Measurements from ENCODE around the gene GRXCR1.

The GRXCR1 gene

GRCh38 chr4:42895452-42895851, 2.9 kb downstream of the GRXCR1 start:
- H3K9me3 ChIP-seq (ENCODE audit: control insufficient read depth in 2 of 2, low read length in 2 of 2), result no peaks in the 10 kb centered on the region
- no peaks in the 10 kb centered on the region for H3K4me1 ChIP-seq (ENCODE audit: control insufficient read depth, insufficient read depth, low read length)
- peaks cover 0 to 5% of the 10 kb centered on the region in 2 donors for H3K27me3 ChIP-seq (ENCODE audit: control insufficient read depth in 1 of 2, insufficient read depth in 2 of 2, low read length in 2 of 2)
- no peaks in the 10 kb centered on the region for H3K36me3 ChIP-seq (ENCODE audit: control insufficient read depth in 2 of 2, insufficient read depth in 2 of 2, low read length in 2 of 2)
- no peak overlapping the region for H3K27ac ChIP-seq (ENCODE audit: low read length)
- H3K9ac ChIP-seq (ENCODE audit: low read length in 2 of 2), result no peak overlapping the region
- no peak overlapping the region for H3K4me3 ChIP-seq (ENCODE audit: low read length in 2 of 2)

GRCh38 chr4:42904986-42905385, 12.5 kb downstream of the GRXCR1 start:
- Histone ChIP-seq H3K9me3 (ENCODE audit: control insufficient read depth in 2 of 2, low read length in 2 of 2) (no peaks in the 10 kb centered on the region), H3K9ac (ENCODE audit: low read length in 2 of 2) (no peak overlapping the region), H3K27ac (ENCODE audit: low read length) (no peak overlapping the region), H3K4me1 (ENCODE audit: control insufficient read depth, insufficient read depth, low read length) (no peaks in the 10 kb centered on the region), H3K4me3 (ENCODE audit: low read length in 2 of 2) (no peak overlapping the region), H3K27me3 (ENCODE audit: control insufficient read depth in 1 of 2, insufficient read depth in 2 of 2, low read length in 2 of 2) (no peaks in the 10 kb centered on the region), H3K36me3 (ENCODE audit: control insufficient read depth in 2 of 2, insufficient read depth in 2 of 2, low read length in 2 of 2) (no peaks in the 10 kb centered on the region)

GRCh38 chr4:42905591-42905990, 13.1 kb downstream of the GRXCR1 start:
- Histone ChIP-seq H3K27ac (ENCODE audit: low read length) (no peak overlapping the region), H3K9me3 (ENCODE audit: control insufficient read depth in 2 of 2, low read length in 2 of 2) (no peaks in the 10 kb centered on the region), H3K4me3 (ENCODE audit: low read length in 2 of 2) (no peak overlapping the region), H3K27me3 (ENCODE audit: control insufficient read depth in 1 of 2, insufficient read depth in 2 of 2, low read length in 2 of 2) (no peaks in the 10 kb centered on the region), H3K36me3 (ENCODE audit: control insufficient read depth in 2 of 2, insufficient read depth in 2 of 2, low read length in 2 of 2) (no peaks in the 10 kb centered on the region), H3K4me1 (ENCODE audit: control insufficient read depth, insufficient read depth, low read length) (no peaks in the 10 kb centered on the region), H3K9ac (ENCODE audit: low read length in 2 of 2) (no peak overlapping the region)

GRCh38 chr4:42906341-42906740, 13.8 kb downstream of the GRXCR1 start:
- Histone ChIP-seq H3K36me3 (ENCODE audit: control insufficient read depth in 2 of 2, insufficient read depth in 2 of 2, low read length in 2 of 2) (no peaks in the 10 kb centered on the region), H3K27me3 (ENCODE audit: control insufficient read depth in 1 of 2, insufficient read depth in 2 of 2, low read length in 2 of 2) (no peaks in the 10 kb centered on the region), H3K9me3 (ENCODE audit: control insufficient read depth in 2 of 2, low read length in 2 of 2) (no peaks in the 10 kb centered on the region), H3K4me3 (ENCODE audit: low read length in 2 of 2) (no peak overlapping the region), H3K4me1 (ENCODE audit: control insufficient read depth, insufficient read depth, low read length) (no peaks in the 10 kb centered on the region), H3K27ac (ENCODE audit: low read length) (no peak overlapping the region), H3K9ac (ENCODE audit: low read length in 2 of 2) (no peak overlapping the region)

GRCh38 chr4:42906891-42907759, 14.6 kb downstream of the GRXCR1 start:
- Histone ChIP-seq H3K36me3 (ENCODE audit: control insufficient read depth in 2 of 2, insufficient read depth in 2 of 2, low read length in 2 of 2) (no peaks in the 10 kb centered on the region), H3K9ac (ENCODE audit: low read length in 2 of 2) (no peak overlapping the region), H3K27me3 (ENCODE audit: control insufficient read depth in 1 of 2, insufficient read depth in 2 of 2, low read length in 2 of 2) (no peaks in the 10 kb centered on the region), H3K9me3 (ENCODE audit: control insufficient read depth in 2 of 2, low read length in 2 of 2) (no peaks in the 10 kb centered on the region), H3K4me3 (ENCODE audit: low read length in 2 of 2) (no peak overlapping the region), H3K4me1 (ENCODE audit: control insufficient read depth, insufficient read depth, low read length) (no peaks in the 10 kb centered on the region), H3K27ac (ENCODE audit: low read length) (no peak overlapping the region)

DNA sequence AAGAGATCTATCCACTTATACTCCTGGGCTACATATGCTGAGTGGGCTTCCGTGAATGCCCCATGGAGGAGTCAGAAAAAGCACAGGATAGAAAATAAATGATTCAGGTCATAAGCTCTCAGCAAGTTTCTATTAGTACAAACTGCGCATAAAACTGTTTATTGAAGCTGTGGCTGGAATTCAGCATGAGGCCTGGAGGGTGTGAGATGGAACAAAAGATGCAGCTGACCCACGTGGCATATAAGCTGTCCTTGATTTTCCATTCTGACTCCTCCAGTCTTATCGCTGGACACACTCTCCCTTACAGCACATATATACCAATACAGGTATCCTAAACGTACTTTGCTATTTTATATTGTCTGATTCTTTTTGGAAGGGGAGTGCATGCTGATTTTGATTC, 17.9 kb downstream of the GRXCR1 start:
- H3K4me3 ChIP-seq (ENCODE audit: low read length in 2 of 2), result no peak overlapping the region
- H3K27ac ChIP-seq (ENCODE audit: low read length), result no peak overlapping the region
- no peaks in the 10 kb centered on the region for H3K36me3 ChIP-seq (ENCODE audit: control insufficient read depth in 2 of 2, insufficient read depth in 2 of 2, low read length in 2 of 2)
- no peaks in the 10 kb centered on the region for H3K27me3 ChIP-seq (ENCODE audit: control insufficient read depth in 1 of 2, insufficient read depth in 2 of 2, low read length in 2 of 2)
- no peaks in the 10 kb centered on the region for H3K9me3 ChIP-seq (ENCODE audit: control insufficient read depth in 2 of 2, low read length in 2 of 2)
- no peak overlapping the region for H3K9ac ChIP-seq (ENCODE audit: low read length in 2 of 2)
- no peaks in the 10 kb centered on the region for H3K4me1 ChIP-seq (ENCODE audit: control insufficient read depth, insufficient read depth, low read length)

GRCh38 chr4:42914937-42915336, 22.4 kb downstream of the GRXCR1 start:
- no peak overlapping the region for H3K27ac ChIP-seq (ENCODE audit: low read length)
- H3K4me3 ChIP-seq (ENCODE audit: low read length in 2 of 2), result no peak overlapping the region
- H3K4me1 ChIP-seq (ENCODE audit: control insufficient read depth, insufficient read depth, low read length), result no peaks in the 10 kb centered on the region
- H3K36me3 ChIP-seq (ENCODE audit: control insufficient read depth in 2 of 2, insufficient read depth in 2 of 2, low read length in 2 of 2), result no peaks in the 10 kb centered on the region
- H3K27me3 ChIP-seq (ENCODE audit: control insufficient read depth in 1 of 2, insufficient read depth in 2 of 2, low read length in 2 of 2), result no peaks in the 10 kb centered on the region
- no peaks in the 10 kb centered on the region for H3K9me3 ChIP-seq (ENCODE audit: control insufficient read depth in 2 of 2, low read length in 2 of 2)
- H3K9ac ChIP-seq (ENCODE audit: low read length in 2 of 2), result no peak overlapping the region

DNA sequence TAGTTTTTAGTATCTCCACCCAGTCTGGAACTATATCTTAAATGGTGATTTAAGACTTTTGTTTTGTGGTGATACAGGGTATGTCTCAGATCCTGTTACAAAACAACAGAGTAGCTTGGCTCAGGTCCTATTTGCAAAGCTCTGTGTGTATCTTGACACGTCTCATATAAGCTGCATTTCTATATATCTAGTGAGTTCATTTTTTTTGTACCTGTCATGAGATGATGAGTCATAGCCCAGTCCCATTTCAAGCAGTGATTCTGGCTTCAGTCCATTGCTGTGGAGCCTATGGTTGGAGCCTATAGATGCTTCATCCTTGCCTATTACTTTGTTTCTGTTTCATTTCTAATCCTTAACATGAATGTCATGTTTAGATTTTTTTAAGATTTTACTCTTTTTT, 23.0 kb downstream of the GRXCR1 start:
- no peak overlapping the region for H3K9ac ChIP-seq (ENCODE audit: low read length in 2 of 2)
- H3K4me3 ChIP-seq (ENCODE audit: low read length in 2 of 2), result no peak overlapping the region
- H3K27me3 ChIP-seq (ENCODE audit: control insufficient read depth in 1 of 2, insufficient read depth in 2 of 2, low read length in 2 of 2), result no peaks in the 10 kb centered on the region
- no peak overlapping the region for H3K27ac ChIP-seq (ENCODE audit: low read length)
- H3K4me1 ChIP-seq (ENCODE audit: control insufficient read depth, insufficient read depth, low read length), result no peaks in the 10 kb centered on the region
- H3K36me3 ChIP-seq (ENCODE audit: control insufficient read depth in 2 of 2, insufficient read depth in 2 of 2, low read length in 2 of 2), result no peaks in the 10 kb centered on the region
- no peaks in the 10 kb centered on the region for H3K9me3 ChIP-seq (ENCODE audit: control insufficient read depth in 2 of 2, low read length in 2 of 2)

GRCh38 chr4:42917296-42917695, 24.8 kb downstream of the GRXCR1 start:
- Histone ChIP-seq H3K9ac (ENCODE audit: low read length in 2 of 2) (no peak overlapping the region), H3K27ac (ENCODE audit: low read length) (no peak overlapping the region), H3K4me3 (ENCODE audit: low read length in 2 of 2) (no peak overlapping the region)

GRCh38 chr4:42923431-42923830, 30.9 kb downstream of the GRXCR1 start:
- Histone ChIP-seq H3K9me3 (ENCODE audit: control insufficient read depth in 2 of 2, low read length in 2 of 2) (no peaks in the 10 kb centered on the region), H3K27ac (ENCODE audit: low read length) (no peak overlapping the region), H3K4me1 (ENCODE audit: control insufficient read depth, insufficient read depth, low read length) (no peaks in the 10 kb centered on the region), H3K4me3 (ENCODE audit: low read length in 2 of 2) (no peak overlapping the region), H3K9ac (ENCODE audit: low read length in 2 of 2) (no peak overlapping the region), H3K36me3 (ENCODE audit: control insufficient read depth in 2 of 2, insufficient read depth in 2 of 2, low read length in 2 of 2) (no peaks in the 10 kb centered on the region), H3K27me3 (ENCODE audit: control insufficient read depth in 1 of 2, insufficient read depth in 2 of 2, low read length in 2 of 2) (no peaks in the 10 kb centered on the region)

More at GRCh38 chr4:42917296-42917695, 24.8 kb downstream of the GRXCR1 start:
- Histone ChIP-seq H3K27me3 (ENCODE audit: control insufficient read depth in 1 of 2, insufficient read depth in 2 of 2, low read length in 2 of 2) (no peaks in the 10 kb centered on the region), H3K36me3 (ENCODE audit: control insufficient read depth in 2 of 2, insufficient read depth in 2 of 2, low read length in 2 of 2) (no peaks in the 10 kb centered on the region), H3K4me1 (ENCODE audit: control insufficient read depth, insufficient read depth, low read length) (no peaks in the 10 kb centered on the region), H3K9me3 (ENCODE audit: control insufficient read depth in 2 of 2, low read length in 2 of 2) (no peaks in the 10 kb centered on the region)

- no peak overlapping the region for H3K9ac ChIP-seq (ENCODE audit: low read length in 2 of 2)
- no peaks in the 10 kb centered on the region for H3K9me3 ChIP-seq (ENCODE audit: control insufficient read depth in 2 of 2, low read length in 2 of 2)
- no peaks in the 10 kb centered on the region for H3K36me3 ChIP-seq (ENCODE audit: control insufficient read depth in 2 of 2, insufficient read depth in 2 of 2, low read length in 2 of 2)
- no peaks in the 10 kb centered on the region for H3K27me3 ChIP-seq (ENCODE audit: control insufficient read depth in 1 of 2, insufficient read depth in 2 of 2, low read length in 2 of 2)
- H3K27ac ChIP-seq (ENCODE audit: low read length), result no peak overlapping the region
- no peaks in the 10 kb centered on the region for H3K4me1 ChIP-seq (ENCODE audit: control insufficient read depth, insufficient read depth, low read length)
- no peak overlapping the region for H3K4me3 ChIP-seq (ENCODE audit: low read length in 2 of 2)
Measured at GRCh38 chr4:42925921-42926320, 33.4 kb downstream of the GRXCR1 start.

Measured in stomach smooth muscle (tissue), 2 donors.